ENCODE measurements around the gene PPM1B. TPM values are rescaled to one million over a fixed set of nuclear protein-coding genes. Genes with fewer than 3 reads are reported as not detected.

PPM1B gene
- total RNA-seq, 2 donors from 2014 or later: 50.8 to 77.9 TPM

DNA sequence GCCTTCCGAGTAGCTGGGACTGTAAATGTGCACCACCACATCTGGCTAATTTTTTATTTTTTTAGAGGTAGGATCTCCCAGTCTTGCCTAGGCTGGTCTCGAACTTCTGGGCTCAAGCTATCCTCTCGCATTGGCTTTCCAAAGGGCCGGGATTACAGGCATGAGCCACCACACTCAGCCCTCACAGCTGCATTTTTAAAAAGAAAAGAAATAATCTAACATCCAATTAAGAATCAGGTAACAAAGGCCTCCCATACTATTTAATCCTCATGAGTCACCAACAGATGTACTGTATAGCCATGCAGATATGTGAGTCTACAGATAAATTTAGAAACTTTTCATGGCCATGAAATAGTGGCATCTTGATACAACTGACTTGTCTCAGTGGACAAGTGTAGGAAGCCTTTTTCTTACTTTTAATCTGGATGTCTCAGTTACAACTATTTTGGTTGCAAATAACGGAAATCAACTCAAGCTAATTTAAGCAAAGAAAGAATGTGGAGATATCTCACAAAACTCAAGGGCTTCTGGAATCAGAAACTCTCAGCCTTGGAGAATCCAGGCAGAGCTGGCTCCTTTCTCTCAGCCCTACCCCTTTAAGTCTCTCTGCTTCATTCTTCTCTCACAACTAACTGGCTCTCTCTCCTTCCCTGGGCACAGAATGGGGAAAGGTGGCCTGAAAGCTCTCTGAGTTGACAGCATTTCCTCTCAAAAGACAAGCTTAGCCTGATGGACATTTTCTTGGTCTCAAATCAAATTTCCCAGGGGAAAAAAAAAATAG is 12.8 kb upstream of the PPM1B start:
- TF ChIP-seq, protein P1, sequence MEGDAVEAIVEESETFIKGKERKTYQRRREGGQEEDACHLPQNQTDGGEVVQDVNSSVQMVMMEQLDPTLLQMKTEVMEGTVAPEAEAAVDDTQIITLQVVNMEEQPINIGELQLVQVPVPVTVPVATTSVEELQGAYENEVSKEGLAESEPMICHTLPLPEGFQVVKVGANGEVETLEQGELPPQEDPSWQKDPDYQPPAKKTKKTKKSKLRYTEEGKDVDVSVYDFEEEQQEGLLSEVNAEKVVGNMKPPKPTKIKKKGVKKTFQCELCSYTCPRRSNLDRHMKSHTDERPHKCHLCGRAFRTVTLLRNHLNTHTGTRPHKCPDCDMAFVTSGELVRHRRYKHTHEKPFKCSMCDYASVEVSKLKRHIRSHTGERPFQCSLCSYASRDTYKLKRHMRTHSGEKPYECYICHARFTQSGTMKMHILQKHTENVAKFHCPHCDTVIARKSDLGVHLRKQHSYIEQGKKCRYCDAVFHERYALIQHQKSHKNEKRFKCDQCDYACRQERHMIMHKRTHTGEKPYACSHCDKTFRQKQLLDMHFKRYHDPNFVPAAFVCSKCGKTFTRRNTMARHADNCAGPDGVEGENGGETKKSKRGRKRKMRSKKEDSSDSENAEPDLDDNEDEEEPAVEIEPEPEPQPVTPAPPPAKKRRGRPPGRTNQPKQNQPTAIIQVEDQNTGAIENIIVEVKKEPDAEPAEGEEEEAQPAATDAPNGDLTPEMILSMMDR (IDR thresholded peaks at IDR 0.05): no peak
- Histone ChIP-seq H3K36me3 (no peaks in the 10 kb centered on the region), H3K9me3 (no peaks in the 10 kb centered on the region), H3K4me3 (no peak overlapping the region), H3K27ac (no peak overlapping the region), H3K4me1 (no peaks in the 10 kb centered on the region), H3K27me3 (no peaks in the 10 kb centered on the region), H3K9ac (ENCODE audit: low read depth in 2 of 2, low read length in 2 of 2) (no peak overlapping the region)
- DNase-seq: no peak
- intact Hi-C loops (cut with DNase I): no loop called here

DNA sequence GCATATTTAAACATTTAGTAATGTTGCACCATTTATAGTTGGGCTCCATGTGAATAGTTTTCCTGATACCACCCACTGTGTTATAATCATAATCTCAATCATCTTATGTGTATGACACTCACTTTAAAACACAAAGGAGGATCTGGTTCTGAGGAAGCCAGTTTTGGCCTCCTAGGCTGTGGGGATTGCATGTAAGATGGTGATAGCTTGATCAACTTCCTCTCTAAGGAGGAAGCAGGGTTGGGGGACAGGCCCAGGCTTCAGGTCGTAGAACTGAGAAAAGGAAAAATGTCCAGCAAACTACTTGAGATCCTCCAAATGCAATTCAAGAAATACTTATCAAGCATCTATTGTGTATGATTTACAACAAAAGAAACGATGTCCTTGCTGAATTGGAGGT is 4.9 kb upstream of the PPM1B start:
- Histone ChIP-seq H3K4me3 (no peak overlapping the region), H3K9ac (ENCODE audit: low read depth in 2 of 2, low read length in 2 of 2) (no peak overlapping the region), H3K36me3 (no peaks in the 10 kb centered on the region), H3K9me3 (no peaks in the 10 kb centered on the region), H3K4me1 (no peaks in the 10 kb centered on the region), H3K27ac (no peak overlapping the region), H3K27me3 (no peaks in the 10 kb centered on the region)
- TF ChIP-seq, protein P1 (IDR thresholded peaks at IDR 0.05): no peak
- intact Hi-C loops (cut with DNase I): no loop called here
- DNase-seq: no peak

DNA sequence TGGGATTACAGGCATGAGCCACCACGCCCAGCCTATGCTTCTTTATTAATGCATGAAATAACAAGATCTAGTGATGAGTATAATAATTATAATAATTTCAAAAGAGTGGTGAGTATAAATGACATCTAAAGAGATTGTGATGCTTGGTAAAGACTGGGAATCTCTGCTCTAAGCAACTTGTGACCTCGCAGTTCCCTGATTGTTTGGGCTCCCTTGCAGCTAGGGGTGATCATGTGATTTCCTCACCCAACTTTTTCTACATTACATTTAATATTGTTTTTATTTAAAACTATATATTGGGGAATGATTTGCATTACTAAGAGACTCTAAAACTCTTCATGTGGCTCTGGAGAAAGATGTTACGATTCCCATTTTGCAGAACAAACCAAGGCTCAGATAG is 4.1 kb upstream of the PPM1B start:
- Histone ChIP-seq H3K4me1 (no peaks in the 10 kb centered on the region), H3K9me3 (no peaks in the 10 kb centered on the region), H3K27ac (no peak overlapping the region), H3K4me3 (no peak overlapping the region), H3K36me3 (no peaks in the 10 kb centered on the region), H3K9ac (ENCODE audit: low read depth in 2 of 2, low read length in 2 of 2) (no peak overlapping the region), H3K27me3 (no peaks in the 10 kb centered on the region)
- TF ChIP-seq, protein P1 (IDR thresholded peaks at IDR 0.05): no peak
- intact Hi-C loops (cut with DNase I): no loop called here
- no peak for DNase-seq

DNA sequence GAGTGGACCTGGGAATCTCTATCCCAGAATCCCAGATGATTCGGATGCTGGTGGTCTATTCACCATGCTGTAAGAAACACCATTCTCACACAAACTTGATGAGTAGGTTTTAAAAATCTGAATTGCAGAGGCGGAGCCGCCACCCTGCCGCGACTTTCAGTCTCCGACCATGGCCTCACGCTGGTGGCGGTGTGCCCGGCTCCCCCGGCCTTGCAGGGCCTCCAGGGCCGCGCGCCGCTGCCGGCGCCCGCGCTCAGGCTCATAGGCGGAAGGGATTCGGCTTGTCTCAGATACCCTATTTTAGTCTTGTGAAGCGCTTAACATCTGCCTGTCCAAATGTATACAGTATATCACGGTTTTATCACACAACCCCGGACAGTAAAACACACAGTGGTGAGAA is 2.6 kb upstream of the PPM1B start:
- Histone ChIP-seq H3K4me1 (no peaks in the 10 kb centered on the region), H3K27ac (no peak overlapping the region), H3K36me3 (no peaks in the 10 kb centered on the region), H3K9me3 (no peaks in the 10 kb centered on the region), H3K4me3 (no peak overlapping the region), H3K27me3 (no peaks in the 10 kb centered on the region), H3K9ac (ENCODE audit: low read depth in 2 of 2, low read length in 2 of 2) (no peak overlapping the region)
- TF ChIP-seq, protein P1 (IDR thresholded peaks at IDR 0.05): no peak
- no peak for DNase-seq
- intact Hi-C loops (cut with DNase I): no loop called here

DNA sequence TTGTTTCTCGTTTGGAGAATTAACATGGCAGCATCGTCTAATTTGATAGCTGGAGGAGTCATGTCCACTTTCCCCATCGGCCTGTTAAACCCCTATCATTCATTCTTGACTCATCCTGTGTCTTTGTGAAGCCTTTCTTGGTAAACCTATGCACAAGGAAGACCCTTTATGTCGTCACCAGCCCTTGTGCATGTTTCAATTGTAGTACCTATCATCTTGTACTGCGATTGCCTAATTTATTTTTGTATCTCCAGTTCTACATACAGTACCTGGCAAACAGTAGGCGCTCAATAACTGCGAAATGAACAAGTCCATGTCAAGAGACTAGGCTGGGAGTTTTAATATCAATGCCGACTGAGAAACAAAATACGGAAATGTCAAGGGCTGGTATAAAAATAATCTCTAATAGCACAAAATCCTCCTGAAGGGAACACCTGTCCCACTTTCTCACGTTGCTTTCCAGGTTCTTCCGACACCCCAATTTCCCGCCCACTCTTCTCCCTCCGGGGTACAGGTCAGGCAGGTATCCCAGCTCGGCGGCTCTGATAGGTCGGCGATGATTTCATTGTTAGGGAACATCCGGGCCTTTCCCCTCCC is 1.3 kb upstream of the PPM1B start:
- TF ChIP-seq, protein P1 (IDR thresholded peaks at IDR 0.05): no peak
- no peaks in the 10 kb centered on the region for H3K9me3 ChIP-seq
- no peak for DNase-seq
- intact Hi-C loops (cut with DNase I): no loop called here
- H3K4me1 ChIP-seq: peaks cover 6% of the 10 kb centered on the region
- H3K4me3 ChIP-seq: peak overlapping the region; percentile 53
- no peaks in the 10 kb centered on the region for H3K27me3 ChIP-seq
- peak overlapping the region in 1 of 2 donors; percentile 78 for H3K9ac ChIP-seq (ENCODE audit: low read depth in 2 of 2, low read length in 2 of 2)
- H3K36me3 ChIP-seq: no peaks in the 10 kb centered on the region
- H3K27ac ChIP-seq: peak overlapping the region; percentile 98
